Pancreas (tissue), 10 donors: ENCODE measurements around the gene TNRC18. TPM values are rescaled to one million over a fixed set of nuclear protein-coding genes. Genes with fewer than 3 reads are reported as not detected.

Experiments
- ATAC-seq, 4 donors: fragments of 200-7000 bp; cut with Tn5 transposase; one replicate each; pipeline versions ENCODE4 v1.8.0 to v1.9.1; 2020; ENCODE audit warnings: mild to moderate bottlenecking in 4 of 4, moderate library complexity in 4 of 4
- DNase-seq, 6 donors: peaks; one replicate each; pipeline ENCODE4 v3.0.0-alpha.2; 2020
- FAIRE-seq: peaks from 2 replicates; lab custom pipeline; 2012; peaks lifted over from hg19 to GRCh38; lab: Jason Lieb, UNC
- H3K27ac ChIP-seq, 4 donors: fragments of 200-600 bp; sonication (generic); 1 replicate in 3 of 4; 2 replicates in 1 of 4; pipeline versions ENCODE4 v1.5.0 to v1.8.0; 2020
- H3K27me3 ChIP-seq, 4 donors: fragments of 200-600 bp; one replicate each; pipeline ENCODE4 v1.8.0; 2021
- H3K36me3 ChIP-seq, 3 donors: fragments of 200-600 bp; sonication (generic) in 1 of 3; one replicate each; pipeline versions ENCODE4 v1.5.0 to v1.8.0; 2020 to 2021
- H3K4me1 ChIP-seq, 3 donors: fragments of 200-600 bp; one replicate each; pipeline ENCODE4 v1.8.0; 2021
- H3K4me3 ChIP-seq, 4 donors: fragments of 200-600 bp; sonication (generic) in 2 of 4; one replicate each; pipeline versions ENCODE4 v1.5.0 to v1.8.0; 2020 to 2021
- H3K9me3 ChIP-seq, 4 donors: fragments of 200-600 bp; one replicate each; pipeline ENCODE4 v1.8.0; 2021
- WGBS, 2 donors: extraction: QIAGEN DNeasy Blood & Tissue Kit; methylation state at CpG; one replicate each; pipeline ENCODE4 v1.1.7; 2013; 5-methylcytosine and 5-hydroxymethylcytosine counted together
- intact Hi-C, 3 donors: fragments of 100-400 bp; cut with DNase I; formaldehyde crosslinking; loops; one replicate each; pipeline versions ENCODE4 v1.11.1 to v1.14.2; 2022
- polyA plus RNA-seq, 2 donors: library from polyadenylated mRNA; stranded (reverse); fragments of 200-250 nt; gene quantifications; one replicate each; pipeline ENCODE4 v1.2.3, GENCODE V29; 2013
- total RNA-seq, 6 donors: library from RNA; stranded (reverse); fragmentation: NEBNext Ultra II Directional in 4 of 6; extraction: Animal tissue kit (Norgen Biotek cat#: 25700) in 4 of 6; gene quantifications; one replicate each; pipeline versions ENCODE4 v1.2.1 to v1.2.4, GENCODE V29; 2021 to 2023
- TF ChIP-seq, protein P1 (sequence below), 4 donors: fragments of 200-600 bp; sonication (generic) in 3 of 4; IDR thresholded peaks; one replicate each; pipeline versions ENCODE4 v1.5.0 to v1.8.0; 2021; ENCODE audit warnings: antibody characterized with exemption in 4 of 4
- donor health status: healthy with polysubstance abuse.
- donor health status: DM: no; HTN: no; CAD: no; lungs with moderate emphysema.
- donor health status: DM: no; HTN: no; CAD: no.
- donor health status: control.
- donor health status: control.
- donor health status: Bipolar disorder and iron deficiency.
- donor health status: DM: yes; HTN: yes; CAD: no.
- donor health status: DM: no; HTN: no; CAD: no.
- donor health status: DM: no; HTN: no; CAD: no.
- donor health status: DM: yes; HTN: yes; CAD: no.

The TNRC18 gene
- total and polyA plus RNA-seq, 8 donors, result 30.1 to 80.6 (median 36.9) TPM

- 92 to 93% methylated on average over 8 of the region's 8 CpGs for WGBS, 2 donors
- FAIRE-seq (no peak), ATAC-seq (no peak), DNase-seq (no peak)
- Histone ChIP-seq H3K27me3 (no peaks in the 10 kb centered on the region), H3K9me3 (no peaks in the 10 kb centered on the region), H3K4me3 (no peak overlapping the region), H3K4me1 (peaks cover 0 to 4% (median 0%) of the 10 kb centered on the region in 3 donors), H3K27ac (no peak overlapping the region), H3K36me3 (peaks cover 0 to 37% (median 18%) of the 10 kb centered on the region in 3 donors)
- TF ChIP-seq, protein P1, sequence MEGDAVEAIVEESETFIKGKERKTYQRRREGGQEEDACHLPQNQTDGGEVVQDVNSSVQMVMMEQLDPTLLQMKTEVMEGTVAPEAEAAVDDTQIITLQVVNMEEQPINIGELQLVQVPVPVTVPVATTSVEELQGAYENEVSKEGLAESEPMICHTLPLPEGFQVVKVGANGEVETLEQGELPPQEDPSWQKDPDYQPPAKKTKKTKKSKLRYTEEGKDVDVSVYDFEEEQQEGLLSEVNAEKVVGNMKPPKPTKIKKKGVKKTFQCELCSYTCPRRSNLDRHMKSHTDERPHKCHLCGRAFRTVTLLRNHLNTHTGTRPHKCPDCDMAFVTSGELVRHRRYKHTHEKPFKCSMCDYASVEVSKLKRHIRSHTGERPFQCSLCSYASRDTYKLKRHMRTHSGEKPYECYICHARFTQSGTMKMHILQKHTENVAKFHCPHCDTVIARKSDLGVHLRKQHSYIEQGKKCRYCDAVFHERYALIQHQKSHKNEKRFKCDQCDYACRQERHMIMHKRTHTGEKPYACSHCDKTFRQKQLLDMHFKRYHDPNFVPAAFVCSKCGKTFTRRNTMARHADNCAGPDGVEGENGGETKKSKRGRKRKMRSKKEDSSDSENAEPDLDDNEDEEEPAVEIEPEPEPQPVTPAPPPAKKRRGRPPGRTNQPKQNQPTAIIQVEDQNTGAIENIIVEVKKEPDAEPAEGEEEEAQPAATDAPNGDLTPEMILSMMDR (IDR thresholded peaks at IDR 0.05), result no peak
- intact Hi-C loops, result no loop called here
These were observed 29.9 kb downstream of the TNRC18 start for GRCh38 chr7:5393748-5394147.

DNA sequence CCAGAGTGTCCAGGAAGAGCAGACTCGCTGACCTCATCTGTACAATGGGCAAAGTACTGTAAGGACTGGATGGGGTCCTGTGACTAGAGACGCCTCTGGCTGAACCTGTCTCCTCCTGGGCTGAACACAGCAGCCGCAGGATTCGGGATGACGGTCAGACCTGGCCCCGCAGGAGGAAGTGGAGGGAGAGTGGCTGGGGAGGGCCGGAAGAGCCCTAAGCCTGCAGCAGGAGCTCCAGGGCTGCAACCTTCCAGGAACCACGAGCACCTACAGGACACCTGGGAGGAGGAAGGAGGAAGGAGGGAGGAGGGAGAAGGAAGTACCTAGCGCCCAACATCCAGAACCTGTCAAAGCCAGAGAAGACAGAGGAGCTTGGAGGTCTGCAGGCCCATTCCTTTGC, 30.3 kb downstream of the TNRC18 start:
- Histone ChIP-seq H3K27me3 (no peaks in the 10 kb centered on the region), H3K4me1 (peaks cover 0 to 4% (median 0%) of the 10 kb centered on the region in 3 donors), H3K9me3 (no peaks in the 10 kb centered on the region), H3K27ac (no peak overlapping the region), H3K4me3 (no peak overlapping the region), H3K36me3 (peaks cover 0 to 41% (median 19%) of the 10 kb centered on the region in 3 donors)
- FAIRE-seq, result no peak
- WGBS, 2 donors, result 84 to 86% methylated on average over 9 of the region's 9 CpGs
- ATAC-seq, result no peak
- intact Hi-C loops, result no loop called here
- DNase-seq, result no peak
- TF ChIP-seq, protein P1 (IDR thresholded peaks at IDR 0.05), result no peak

DNA sequence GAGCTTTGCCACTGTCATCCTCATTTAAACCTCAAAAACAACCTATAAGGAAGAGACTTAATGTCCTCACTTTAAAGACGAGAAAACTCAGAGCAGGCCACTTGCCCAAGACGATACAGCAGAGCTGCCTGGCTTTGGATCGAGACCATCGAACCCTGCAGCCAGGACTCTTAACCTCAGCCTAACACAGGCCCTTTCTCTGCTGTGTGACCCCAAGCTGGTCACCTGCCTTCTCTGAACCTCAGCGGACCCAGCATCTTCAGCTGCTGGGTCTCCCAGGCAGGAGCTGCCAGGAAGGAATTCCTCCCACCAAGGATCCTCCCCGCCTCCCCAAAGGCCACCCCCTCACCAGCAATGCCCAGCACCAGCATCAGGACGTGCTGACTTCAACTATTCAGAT, 32.7 kb downstream of the TNRC18 start:
- 88% methylated on average over 7 of the region's 7 CpGs for WGBS, 2 donors
- Histone ChIP-seq H3K27ac (no peak overlapping the region), H3K4me3 (no peak overlapping the region), H3K27me3 (no peaks in the 10 kb centered on the region), H3K4me1 (no peaks in the 10 kb centered on the region), H3K36me3 (peaks cover 0 to 60% (median 34%) of the 10 kb centered on the region in 3 donors), H3K9me3 (no peaks in the 10 kb centered on the region)
- no peak for DNase-seq
- no peak for FAIRE-seq
- TF ChIP-seq, protein P1 (IDR thresholded peaks at IDR 0.05), result no peak
- intact Hi-C loops, result no loop called here
- ATAC-seq, result no peak

- WGBS, 2 donors, result 93 to 94% methylated on average over 31 to 64 of the region's 64 CpGs
- intact Hi-C loops, result no loop called here
- H3K36me3 ChIP-seq, result peaks cover 0 to 60% (median 30%) of the 10 kb centered on the region in 3 donors
- no peak overlapping the region for H3K4me3 ChIP-seq
- ATAC-seq, result no peak
- TF ChIP-seq, protein P1 (IDR thresholded peaks at IDR 0.05), result no peak
- no peak overlapping the region for H3K27ac ChIP-seq
- DNase-seq, result no peak
- no peak for FAIRE-seq
- no peaks in the 10 kb centered on the region for H3K27me3 ChIP-seq
- no peaks in the 10 kb centered on the region for H3K4me1 ChIP-seq
- no peaks in the 10 kb centered on the region for H3K9me3 ChIP-seq
These were observed 34.7 kb downstream of the TNRC18 start for GRCh38 chr7:5388905-5389433.

DNA sequence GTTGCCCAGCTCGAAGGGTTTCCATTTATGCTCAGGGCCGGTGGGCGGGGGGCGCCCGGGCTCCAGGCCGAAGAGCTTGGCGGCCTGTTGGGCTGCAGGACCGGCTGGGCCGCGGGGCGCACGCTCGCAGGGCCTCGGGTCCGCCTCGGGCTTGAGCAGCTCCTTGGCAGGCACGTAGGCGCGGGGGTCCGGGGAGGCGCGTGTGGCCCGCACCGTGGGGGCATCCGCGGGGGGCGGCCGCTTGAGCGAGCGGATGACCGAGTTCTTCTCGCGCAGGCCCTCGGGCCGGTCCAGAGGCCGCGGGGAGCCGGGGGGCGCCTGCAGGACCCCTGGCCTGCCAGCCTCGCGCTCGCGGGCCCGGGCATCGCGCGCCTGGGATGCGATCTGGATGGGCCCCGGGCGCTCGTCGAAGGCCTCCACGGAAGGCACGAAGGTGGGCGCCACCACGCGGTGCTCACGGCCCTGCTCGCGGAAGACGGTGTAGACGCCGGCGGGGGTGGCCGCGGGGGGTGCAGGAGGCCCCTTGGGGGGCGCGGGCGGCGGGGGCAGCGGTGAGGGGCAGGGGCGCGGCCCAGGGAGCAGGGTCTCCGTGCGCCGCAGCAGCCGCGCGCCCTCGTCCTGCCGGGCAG, 35.2 kb downstream of the TNRC18 start:
- no peak for DNase-seq
- intact Hi-C loops, result no loop called here
- 94% methylated on average over 46 to 81 of the region's 81 CpGs for WGBS, 2 donors
- ATAC-seq, result no peak
- Histone ChIP-seq H3K27ac (no peak overlapping the region), H3K27me3 (no peaks in the 10 kb centered on the region), H3K4me3 (no peak overlapping the region), H3K36me3 (peaks cover 0 to 54% (median 24%) of the 10 kb centered on the region in 3 donors), H3K4me1 (no peaks in the 10 kb centered on the region), H3K9me3 (no peaks in the 10 kb centered on the region)
- TF ChIP-seq, protein P1 (IDR thresholded peaks at IDR 0.05), result no peak
- no peak for FAIRE-seq
